Measurements from ENCODE around the gene BOD1L1.

The BOD1L1 gene

DNA sequence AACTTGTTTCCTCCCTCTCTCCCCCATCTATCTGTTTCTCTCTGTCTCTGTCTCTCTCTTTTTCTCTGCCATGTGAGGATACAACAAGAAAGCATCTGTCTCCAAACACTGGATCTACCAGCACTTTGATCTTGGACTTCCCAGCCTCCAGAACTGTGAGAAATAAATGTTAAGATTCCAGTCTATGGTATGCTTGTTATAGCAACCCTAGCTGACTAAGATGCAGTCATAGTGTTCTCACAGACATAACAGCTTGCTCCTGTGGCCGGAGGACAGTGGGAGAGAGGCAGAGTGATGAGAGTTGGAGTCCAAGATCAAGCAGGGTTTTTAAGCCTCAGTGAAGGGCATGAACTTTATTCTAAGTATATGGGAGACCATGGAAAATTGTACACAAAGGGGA lies 74.4 kb downstream of the BOD1L1 start:
- H3K27me3 ChIP-seq (ENCODE audit: low read depth, low read length) = peaks cover 5% of the 10 kb centered on the region
- H3K27ac ChIP-seq (ENCODE audit: low read length) = no peak overlapping the region
- H3K36me3 ChIP-seq (ENCODE audit: control insufficient read depth in 1 of 2, insufficient read depth in 2 of 2, low read length in 2 of 2) = no peaks in the 10 kb centered on the region
- H3K4me3 ChIP-seq (ENCODE audit: low read depth in 1 of 2, low read length in 2 of 2) = no peak overlapping the region
- peaks cover 0 to 10% of the 10 kb centered on the region in 2 donors for H3K4me1 ChIP-seq (ENCODE audit: control insufficient read depth in 1 of 2, insufficient read depth in 2 of 2, low read length in 2 of 2)
- H3K9me3 ChIP-seq (ENCODE audit: control insufficient read depth in 1 of 2, low read length in 2 of 2) = peaks cover 0 to 4% of the 10 kb centered on the region in 2 donors

DNA sequence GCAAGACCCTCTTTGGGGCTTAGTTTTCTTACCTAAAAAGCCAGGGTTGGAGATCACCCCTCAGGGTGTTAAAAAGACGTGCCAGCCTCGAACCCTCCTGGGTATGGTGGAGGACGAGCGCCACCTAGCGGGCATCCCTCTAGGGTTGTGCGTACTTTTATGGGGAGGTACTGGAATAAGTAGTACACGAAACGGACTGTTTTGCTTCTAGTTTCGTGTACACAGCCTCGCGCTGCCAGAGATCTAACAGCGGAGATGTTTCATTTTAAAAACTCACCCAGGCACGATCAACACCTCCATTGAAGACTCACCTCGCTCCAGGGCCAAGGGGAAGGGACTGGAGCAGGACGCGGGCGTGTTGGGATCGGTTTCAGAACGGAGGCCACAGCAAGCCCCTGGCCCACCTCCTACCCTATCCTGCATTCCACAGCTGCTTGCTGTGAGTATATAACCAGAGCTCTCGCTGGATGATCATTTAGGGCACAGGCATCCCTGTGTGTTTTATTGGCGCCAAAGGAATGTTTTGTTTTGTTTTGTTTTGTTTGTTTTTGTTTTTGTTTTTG lies 78.5 kb downstream of the BOD1L1 start:
- no peaks in the 10 kb centered on the region for H3K36me3 ChIP-seq (ENCODE audit: control insufficient read depth in 1 of 2, insufficient read depth in 2 of 2, low read length in 2 of 2)
- H3K9me3 ChIP-seq (ENCODE audit: control insufficient read depth in 1 of 2, low read length in 2 of 2) = peaks cover 0 to 4% of the 10 kb centered on the region in 2 donors
- H3K27me3 ChIP-seq (ENCODE audit: low read depth, low read length) = peaks cover 26% of the 10 kb centered on the region
- no peak overlapping the region for H3K27ac ChIP-seq (ENCODE audit: low read length)
- H3K4me3 ChIP-seq (ENCODE audit: low read depth in 1 of 2, low read length in 2 of 2) = peak overlapping the region; percentile 59
- peaks cover 0 to 30% of the 10 kb centered on the region in 2 donors for H3K4me1 ChIP-seq (ENCODE audit: control insufficient read depth in 1 of 2, insufficient read depth in 2 of 2, low read length in 2 of 2)

DNA sequence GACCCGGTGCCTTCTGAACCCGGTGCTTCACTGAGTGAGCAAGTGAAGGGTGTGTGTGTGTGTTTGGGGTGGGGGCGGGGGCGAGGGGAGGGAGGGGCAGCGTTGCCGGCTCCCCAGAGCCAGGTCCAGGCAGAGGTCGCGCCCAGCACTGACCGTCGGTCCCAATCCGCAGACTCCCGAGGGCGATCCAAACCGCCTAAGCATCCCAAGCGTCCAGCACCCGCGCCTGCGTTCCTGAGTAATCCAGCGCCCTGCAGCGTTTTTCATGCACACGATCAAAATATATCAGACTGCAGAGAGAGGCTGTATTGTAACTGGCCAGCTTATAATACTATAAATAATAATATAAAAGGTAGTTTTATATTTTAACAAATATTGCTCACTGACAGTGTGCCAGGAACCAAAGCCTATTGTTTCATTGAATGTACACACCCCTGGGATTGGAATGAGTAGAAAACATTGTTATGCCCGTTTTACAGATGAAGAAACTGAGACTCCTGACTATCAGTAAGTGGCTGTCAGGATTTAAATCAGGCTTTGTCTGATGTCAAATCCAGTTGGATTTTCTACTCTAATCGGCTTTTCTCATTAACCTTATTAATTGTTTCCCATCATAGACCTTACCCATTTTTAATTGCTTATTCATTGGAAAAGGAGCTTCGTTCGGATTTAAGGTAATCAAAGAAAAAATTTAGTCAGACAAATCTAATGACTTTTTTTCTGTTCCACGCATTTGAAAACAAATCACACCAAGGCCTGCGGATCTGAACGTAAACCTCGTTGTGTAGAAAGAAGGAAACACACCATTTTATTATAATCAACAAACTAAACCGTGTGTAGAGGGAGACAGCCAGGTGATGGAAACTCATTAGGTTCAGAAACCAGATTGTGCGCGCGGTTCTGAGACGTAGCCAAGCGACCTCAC lies 79.2 kb downstream of the BOD1L1 start:
- Histone ChIP-seq H3K4me3 (ENCODE audit: low read depth in 1 of 2, low read length in 2 of 2) (peak overlapping the region; percentile 59 to 82), H3K9me3 (ENCODE audit: control insufficient read depth in 1 of 2, low read length in 2 of 2) (peaks cover 0 to 4% of the 10 kb centered on the region in 2 donors), H3K4me1 (ENCODE audit: control insufficient read depth in 1 of 2, insufficient read depth in 2 of 2, low read length in 2 of 2) (peaks cover 0 to 30% of the 10 kb centered on the region in 2 donors), H3K36me3 (ENCODE audit: control insufficient read depth in 1 of 2, insufficient read depth in 2 of 2, low read length in 2 of 2) (no peaks in the 10 kb centered on the region), H3K27me3 (ENCODE audit: low read depth, low read length) (peaks cover 31% of the 10 kb centered on the region), H3K27ac (ENCODE audit: low read length) (no peak overlapping the region)

DNA sequence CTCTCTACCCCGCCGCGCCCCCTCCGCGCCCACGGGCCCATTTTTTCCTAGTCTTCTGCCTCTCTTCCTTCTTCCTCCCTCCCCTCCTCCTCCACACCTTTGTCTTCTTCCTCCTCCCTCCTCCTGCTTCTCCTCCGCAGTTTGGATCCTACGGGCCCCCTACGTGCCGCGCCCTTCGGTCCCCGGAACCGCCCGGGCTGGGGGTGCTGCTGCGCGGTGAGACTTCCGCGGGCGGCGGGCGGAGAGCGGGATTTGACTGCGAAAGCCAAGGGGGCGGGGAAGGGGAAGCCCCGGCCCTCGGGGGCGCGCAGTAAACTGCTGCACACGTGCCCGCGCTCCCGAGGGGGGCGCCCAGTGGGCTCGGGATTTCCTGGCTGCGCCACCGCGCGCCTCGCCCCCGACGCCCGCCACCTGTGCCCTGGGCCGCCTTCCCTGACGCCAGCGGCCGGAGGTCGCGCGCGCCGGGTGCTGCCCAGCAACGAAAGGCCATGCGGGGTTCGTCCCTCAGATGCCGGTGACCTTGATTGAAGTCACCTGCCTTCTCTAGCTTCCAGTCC lies 80.0 kb downstream of the BOD1L1 start:
- H3K27me3 ChIP-seq (ENCODE audit: low read depth, low read length) = peaks cover 35% of the 10 kb centered on the region
- H3K4me1 ChIP-seq (ENCODE audit: control insufficient read depth in 1 of 2, insufficient read depth in 2 of 2, low read length in 2 of 2) = peaks cover 0 to 30% of the 10 kb centered on the region in 2 donors

GRCh38 chr4:13546941-13547484 lies 80.5 kb downstream of the BOD1L1 start:
- Histone ChIP-seq H3K27ac (ENCODE audit: low read length) (no peak overlapping the region), H3K9me3 (ENCODE audit: control insufficient read depth in 1 of 2, low read length in 2 of 2) (peaks cover 0 to 2% of the 10 kb centered on the region in 2 donors), H3K4me1 (ENCODE audit: control insufficient read depth in 1 of 2, insufficient read depth in 2 of 2, low read length in 2 of 2) (peaks cover 0 to 33% of the 10 kb centered on the region in 2 donors), H3K27me3 (ENCODE audit: low read depth, low read length) (peaks cover 35% of the 10 kb centered on the region), H3K36me3 (ENCODE audit: control insufficient read depth in 1 of 2, insufficient read depth in 2 of 2, low read length in 2 of 2) (no peaks in the 10 kb centered on the region), H3K4me3 (ENCODE audit: low read depth in 1 of 2, low read length in 2 of 2) (peak overlapping the region; percentile 44 to 82)

More for the DNA sequence above, 80.0 kb downstream of the BOD1L1 start:
- Histone ChIP-seq H3K9me3 (ENCODE audit: control insufficient read depth in 1 of 2, low read length in 2 of 2) (peaks cover 0 to 4% of the 10 kb centered on the region in 2 donors), H3K27ac (ENCODE audit: low read length) (no peak overlapping the region), H3K4me3 (ENCODE audit: low read depth in 1 of 2, low read length in 2 of 2) (peak overlapping the region; percentile 44 to 82), H3K36me3 (ENCODE audit: control insufficient read depth in 1 of 2, insufficient read depth in 2 of 2, low read length in 2 of 2) (no peaks in the 10 kb centered on the region)

DNA sequence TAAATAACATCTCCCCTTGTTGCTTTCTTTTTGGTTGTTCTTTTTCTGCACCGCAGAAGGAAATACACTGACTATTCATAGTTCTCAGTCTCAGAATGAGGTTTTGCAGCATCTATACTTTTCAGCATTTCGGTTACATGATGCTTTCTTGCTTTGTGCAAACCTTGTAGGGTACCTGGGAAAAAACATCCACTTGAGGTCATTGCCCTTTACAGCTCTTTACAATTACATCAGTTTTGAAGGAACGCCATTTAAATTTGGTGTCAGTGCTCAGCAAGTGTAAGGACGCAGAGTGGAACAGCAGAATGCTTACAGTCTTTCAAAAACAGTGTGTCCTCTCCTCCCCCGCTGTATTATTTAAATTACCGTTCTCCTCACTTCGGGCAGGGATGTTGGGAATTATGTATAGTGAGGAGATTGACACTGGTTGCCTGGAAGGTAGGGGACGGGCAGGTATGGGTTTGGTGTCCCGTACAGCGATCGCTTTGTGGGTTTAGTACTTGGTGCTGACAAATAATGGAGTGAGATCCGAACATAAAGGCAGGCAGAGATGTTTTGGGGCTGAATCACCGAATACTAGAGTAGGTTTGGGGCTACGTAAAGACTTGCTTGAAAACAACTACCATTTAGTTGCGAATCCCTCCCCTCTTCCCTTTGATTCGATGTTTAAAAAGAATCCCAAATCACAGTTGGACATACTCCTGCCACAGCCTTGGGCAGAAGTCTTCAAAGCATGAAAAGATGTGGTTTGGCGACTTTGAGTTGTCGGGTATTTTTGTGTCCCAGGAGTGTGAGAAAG lies 81.2 kb downstream of the BOD1L1 start:
- Histone ChIP-seq H3K9me3 (ENCODE audit: control insufficient read depth in 1 of 2, low read length in 2 of 2) (no peaks in the 10 kb centered on the region), H3K27me3 (ENCODE audit: low read depth, low read length) (peaks cover 37% of the 10 kb centered on the region), H3K4me1 (ENCODE audit: control insufficient read depth in 1 of 2, insufficient read depth in 2 of 2, low read length in 2 of 2) (peaks cover 0 to 40% of the 10 kb centered on the region in 2 donors), H3K36me3 (ENCODE audit: control insufficient read depth in 1 of 2, insufficient read depth in 2 of 2, low read length in 2 of 2) (no peaks in the 10 kb centered on the region), H3K27ac (ENCODE audit: low read length) (no peak overlapping the region), H3K4me3 (ENCODE audit: low read depth in 1 of 2, low read length in 2 of 2) (peak overlapping the region; percentile 44 to 82)

GRCh38 chr4:13545394-13545808 lies 82.1 kb downstream of the BOD1L1 start:
- Histone ChIP-seq H3K4me1 (ENCODE audit: control insufficient read depth in 1 of 2, insufficient read depth in 2 of 2, low read length in 2 of 2) (peaks cover 0 to 44% of the 10 kb centered on the region in 2 donors), H3K4me3 (ENCODE audit: low read depth in 1 of 2, low read length in 2 of 2) (peak overlapping the region; percentile 68 to 83), H3K9me3 (ENCODE audit: control insufficient read depth in 1 of 2, low read length in 2 of 2) (no peaks in the 10 kb centered on the region), H3K27me3 (ENCODE audit: low read depth, low read length) (peaks cover 44% of the 10 kb centered on the region), H3K27ac (ENCODE audit: low read length) (no peak overlapping the region), H3K36me3 (ENCODE audit: control insufficient read depth in 1 of 2, insufficient read depth in 2 of 2, low read length in 2 of 2) (no peaks in the 10 kb centered on the region)

DNA sequence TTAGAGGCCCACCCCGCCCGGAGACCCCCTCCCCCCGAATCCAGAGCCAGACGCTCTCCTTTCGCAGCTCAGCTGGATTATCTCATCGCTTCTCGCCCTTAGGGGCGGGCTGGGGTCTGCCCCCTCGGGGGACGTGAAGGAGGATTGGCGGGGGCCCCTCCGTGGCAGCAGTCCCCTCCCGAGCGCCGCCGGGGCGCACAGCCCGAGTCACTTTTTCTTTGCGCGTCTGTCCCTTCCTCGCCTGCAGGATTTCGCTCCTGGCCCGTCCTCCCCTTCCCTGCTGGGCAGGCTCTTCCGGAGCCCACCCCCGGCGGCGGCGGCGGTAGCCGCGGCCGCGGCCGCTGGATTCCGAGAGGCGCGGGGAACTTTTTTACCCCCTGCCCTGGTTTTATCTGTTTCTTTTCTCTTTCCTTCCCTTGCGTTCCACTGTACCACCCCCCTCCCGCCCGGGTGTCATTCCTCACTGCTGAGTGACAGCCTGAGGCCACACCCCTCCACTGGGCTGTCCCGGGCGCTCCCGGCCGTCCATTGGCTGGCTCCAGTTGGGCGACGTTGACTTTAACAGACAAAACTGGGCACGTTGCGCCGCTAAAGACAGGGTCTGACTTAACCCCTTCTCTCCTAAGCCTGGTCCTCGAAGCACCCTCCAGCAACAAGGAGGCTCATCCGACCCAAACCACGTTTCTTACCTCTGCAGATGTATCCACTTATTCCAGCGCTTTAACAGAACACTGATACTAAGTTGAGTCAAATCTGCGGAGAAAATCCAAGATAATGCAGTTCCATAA lies 82.7 kb downstream of the BOD1L1 start:
- Histone ChIP-seq H3K36me3 (ENCODE audit: control insufficient read depth in 1 of 2, insufficient read depth in 2 of 2, low read length in 2 of 2) (no peaks in the 10 kb centered on the region), H3K4me3 (ENCODE audit: low read depth in 1 of 2, low read length in 2 of 2) (peak overlapping the region; percentile 68 to 83), H3K9me3 (ENCODE audit: control insufficient read depth in 1 of 2, low read length in 2 of 2) (no peaks in the 10 kb centered on the region), H3K4me1 (ENCODE audit: control insufficient read depth in 1 of 2, insufficient read depth in 2 of 2, low read length in 2 of 2) (peaks cover 0 to 38% of the 10 kb centered on the region in 2 donors), H3K27me3 (ENCODE audit: low read depth, low read length) (peaks cover 50% of the 10 kb centered on the region), H3K27ac (ENCODE audit: low read length) (no peak overlapping the region)

DNA sequence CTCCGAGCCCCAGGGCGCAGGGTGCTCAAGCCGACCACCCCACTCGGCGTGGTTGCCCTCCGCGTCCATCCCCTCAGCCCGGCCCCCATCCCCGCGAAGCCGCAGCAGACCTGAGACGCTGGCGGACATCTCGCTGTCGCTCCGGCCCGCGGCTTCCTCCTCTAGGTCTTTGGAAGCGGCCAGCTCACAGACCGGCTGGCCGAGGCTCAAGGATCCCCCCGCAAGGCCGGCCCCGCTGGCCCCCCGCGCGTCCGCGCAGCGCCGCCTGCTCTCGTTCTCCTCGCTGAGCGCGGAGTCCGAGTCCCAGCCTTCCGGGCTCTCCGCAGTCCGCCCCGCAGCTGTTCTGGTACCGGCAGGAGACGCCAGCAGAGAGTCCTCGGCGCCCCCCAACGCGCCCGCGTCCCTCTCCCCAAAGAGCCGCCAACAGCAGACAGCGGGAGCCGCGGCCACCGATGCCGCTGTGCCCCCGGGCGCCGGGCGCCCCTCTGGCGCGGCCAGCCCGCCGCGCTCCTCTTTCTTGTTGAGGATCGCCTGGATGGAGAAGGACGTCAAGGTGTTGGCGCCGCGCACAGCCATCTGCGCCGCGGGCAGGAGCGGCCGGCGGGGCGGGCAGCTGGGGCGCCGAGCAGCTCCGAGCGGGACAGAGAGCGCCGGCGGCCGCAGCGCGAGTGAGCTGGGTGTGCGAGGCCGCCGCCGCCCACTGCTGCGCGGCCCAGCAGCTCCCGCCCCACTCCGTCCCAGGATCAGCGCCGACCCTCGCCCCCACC lies 83.5 kb downstream of the BOD1L1 start, which contains the start of gene NKX3-2:
NKX3-2 (minus strand) TSS at position 670 of the 767 bp plus-strand sequence; CDS start at position 576, 94 bp downstream.
- Histone ChIP-seq H3K27ac (ENCODE audit: low read length) (peak within 1 kb of the TSS; percentile 31), H3K36me3 (ENCODE audit: control insufficient read depth in 1 of 2, insufficient read depth in 2 of 2, low read length in 2 of 2) (no peaks in the 10 kb centered on the region), H3K9me3 (ENCODE audit: control insufficient read depth in 1 of 2, low read length in 2 of 2) (no peaks in the 10 kb centered on the region), H3K27me3 (ENCODE audit: low read depth, low read length) (peaks cover 52% of the 10 kb centered on the region), H3K4me3 (ENCODE audit: low read depth in 1 of 2, low read length in 2 of 2) (peak within 1 kb of the TSS; percentile 68 to 83), H3K4me1 (ENCODE audit: control insufficient read depth in 1 of 2, insufficient read depth in 2 of 2, low read length in 2 of 2) (peaks cover 0 to 35% of the 10 kb centered on the region in 2 donors)
